CD4-positive, alpha-beta T cell (primary cell): ENCODE measurements around the gene MED13. TPM values are rescaled to one million over a fixed set of nuclear protein-coding genes. Genes with fewer than 3 reads are reported as not detected.
"Not testable (repeated sequence)": the region's sequence is repeated elsewhere in the genome, so short reads cannot be mapped to it uniquely, and the experiment has no call there.

ENCODE experiments used
- ATAC-seq: fragments of 200-7000 bp; cut with Tn5 transposase; one replicate; pipeline ENCODE4 v1.10.0; 2022; ENCODE audit warnings: mild to moderate bottlenecking; ENCODE audit not compliant: poor library complexity
- CTCF ChIA-PET: fragments of 350-600 bp; sonication (Branson Sonifier 250); formaldehyde crosslinking; loops from one replicate; lab custom pipeline; 2021; ENCODE audit warnings: antibody characterized with exemption, inconsistent platforms; lab: Charles Lee
- POLR2A ChIA-PET: fragments of 350-600 bp; sonication (Branson Sonifier 250); formaldehyde crosslinking; loops from one replicate; lab custom pipeline; 2021; ENCODE audit warnings: antibody characterized with exemption, inconsistent platforms; lab: Charles Lee
- DNase-seq, 14 experiments: peaks; one replicate each; pipeline ENCODE4 v3.0.0-alpha.2; 2013 to 2020; ENCODE audit warnings: mixed read lengths in 2 of 14
- H3K27ac ChIP-seq, 2 donors: one replicate each; pipeline versions ENCODE4 v1.5.1 to v1.7.0; 2013; ENCODE audit warnings: low read length in 2 of 2, low read depth in 1 of 2, mild to moderate bottlenecking in 1 of 2
- H3K27me3 ChIP-seq, 2 experiments: 1 replicate in 1 of 2; 2 replicates in 1 of 2; pipeline versions ENCODE4 v1.6.1 to v1.7.0; 2013; ENCODE audit warnings: low read length in 2 of 2, control low read depth in 1 of 2, mild to moderate bottlenecking in 1 of 2, moderate library complexity in 1 of 2; ENCODE audit not compliant: insufficient read depth in 2 of 2, control insufficient read depth in 1 of 2
- H3K36me3 ChIP-seq: one replicate; pipeline ENCODE4 v1.6.1; 2013; ENCODE audit warnings: low read length, control low read depth; ENCODE audit not compliant: insufficient read depth
- H3K4me1 ChIP-seq: one replicate; pipeline ENCODE4 v1.6.1; 2013; ENCODE audit warnings: low read length, control low read depth; ENCODE audit not compliant: insufficient read depth
- H3K4me3 ChIP-seq: one replicate; pipeline ENCODE4 v1.5.1; 2013; ENCODE audit warnings: mild to moderate bottlenecking, low read length, moderate library complexity
- H3K9me3 ChIP-seq, 2 experiments: 1 replicate in 1 of 2; 2 replicates in 1 of 2; pipeline versions ENCODE4 v1.6.1 to v1.7.0; 2013; ENCODE audit warnings: low read length in 2 of 2, mild to moderate bottlenecking in 2 of 2, control low read depth in 1 of 2, moderate library complexity in 1 of 2; ENCODE audit not compliant: control insufficient read depth in 1 of 2, insufficient read depth in 1 of 2
- H3K27ac Mint-ChIP-seq: one replicate; pipeline ENCODE4 v1.8.0; 2020; ENCODE audit warnings: mixed read lengths
- H3K27me3 Mint-ChIP-seq: one replicate; pipeline ENCODE4 v1.8.0; 2021; ENCODE audit warnings: mixed read lengths
- H3K36me3 Mint-ChIP-seq: one replicate; pipeline ENCODE4 v1.8.0; 2021; ENCODE audit warnings: low read depth, mixed read lengths
- H3K4me1 Mint-ChIP-seq: one replicate; pipeline ENCODE4 v1.8.0; 2021; ENCODE audit warnings: low read depth, mixed read lengths
- H3K4me3 Mint-ChIP-seq: one replicate; pipeline ENCODE4 v1.8.0; 2020; ENCODE audit warnings: mild to moderate bottlenecking, mixed read lengths
- H3K9me3 Mint-ChIP-seq: one replicate; pipeline ENCODE4 v1.8.0; 2020; ENCODE audit warnings: mixed read lengths
- intact Hi-C, 2 experiments: fragments of 100-400 bp; cut with DNase I in 1 of 2; cut with micrococcal nuclease in 1 of 2; formaldehyde crosslinking; loops; one replicate each; pipeline versions ENCODE4 v1.15.1 to v1.9.0; 2023 to 2025; cut with DNase I, micrococcal nuclease
- total RNA-seq, 174 experiments: library from RNA in 2 of 174; stranded (reverse) in 2 of 174; gene quantifications; one replicate each; pipeline ENCODE4 v1.2.3 and lab custom pipeline; 2021 to 2026
- TF ChIP-seq, protein P1 (sequence below): fragments of 200-600 bp; IDR thresholded peaks from one replicate; pipeline ENCODE4 v1.8.0; 2022; ENCODE audit warnings: antibody characterized with exemption, mild to moderate bottlenecking

MED13 gene
- total RNA-seq, 2 experiments from 2014 or later, result 75.7 to 85.8 TPM

DNA sequence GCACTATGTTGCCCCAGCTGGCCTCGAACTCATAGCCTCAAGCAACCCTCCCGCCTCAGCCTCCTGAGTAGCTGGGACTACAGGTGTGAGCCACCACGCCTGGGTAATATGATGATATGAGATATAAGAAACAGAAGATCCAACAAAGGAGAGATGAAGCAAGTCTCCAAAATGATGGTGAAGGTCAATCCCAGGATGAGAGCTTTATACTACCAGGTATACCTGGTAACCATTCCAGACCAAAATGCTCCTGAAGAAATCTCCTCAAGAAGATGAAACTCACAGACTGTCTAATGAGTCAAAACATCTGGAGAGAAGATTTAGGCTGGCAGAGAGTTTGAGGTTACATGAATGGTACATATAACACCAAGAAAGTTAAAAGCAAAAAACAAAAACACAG lies 161.8 kb downstream of the MED13 start:
- peak overlapping the region; percentile 85 for H3K27ac Mint-ChIP-seq
- TF ChIP-seq, protein P1, sequence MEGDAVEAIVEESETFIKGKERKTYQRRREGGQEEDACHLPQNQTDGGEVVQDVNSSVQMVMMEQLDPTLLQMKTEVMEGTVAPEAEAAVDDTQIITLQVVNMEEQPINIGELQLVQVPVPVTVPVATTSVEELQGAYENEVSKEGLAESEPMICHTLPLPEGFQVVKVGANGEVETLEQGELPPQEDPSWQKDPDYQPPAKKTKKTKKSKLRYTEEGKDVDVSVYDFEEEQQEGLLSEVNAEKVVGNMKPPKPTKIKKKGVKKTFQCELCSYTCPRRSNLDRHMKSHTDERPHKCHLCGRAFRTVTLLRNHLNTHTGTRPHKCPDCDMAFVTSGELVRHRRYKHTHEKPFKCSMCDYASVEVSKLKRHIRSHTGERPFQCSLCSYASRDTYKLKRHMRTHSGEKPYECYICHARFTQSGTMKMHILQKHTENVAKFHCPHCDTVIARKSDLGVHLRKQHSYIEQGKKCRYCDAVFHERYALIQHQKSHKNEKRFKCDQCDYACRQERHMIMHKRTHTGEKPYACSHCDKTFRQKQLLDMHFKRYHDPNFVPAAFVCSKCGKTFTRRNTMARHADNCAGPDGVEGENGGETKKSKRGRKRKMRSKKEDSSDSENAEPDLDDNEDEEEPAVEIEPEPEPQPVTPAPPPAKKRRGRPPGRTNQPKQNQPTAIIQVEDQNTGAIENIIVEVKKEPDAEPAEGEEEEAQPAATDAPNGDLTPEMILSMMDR, result no peak
- no peaks in the 10 kb centered on the region for H3K27me3 Mint-ChIP-seq

DNA sequence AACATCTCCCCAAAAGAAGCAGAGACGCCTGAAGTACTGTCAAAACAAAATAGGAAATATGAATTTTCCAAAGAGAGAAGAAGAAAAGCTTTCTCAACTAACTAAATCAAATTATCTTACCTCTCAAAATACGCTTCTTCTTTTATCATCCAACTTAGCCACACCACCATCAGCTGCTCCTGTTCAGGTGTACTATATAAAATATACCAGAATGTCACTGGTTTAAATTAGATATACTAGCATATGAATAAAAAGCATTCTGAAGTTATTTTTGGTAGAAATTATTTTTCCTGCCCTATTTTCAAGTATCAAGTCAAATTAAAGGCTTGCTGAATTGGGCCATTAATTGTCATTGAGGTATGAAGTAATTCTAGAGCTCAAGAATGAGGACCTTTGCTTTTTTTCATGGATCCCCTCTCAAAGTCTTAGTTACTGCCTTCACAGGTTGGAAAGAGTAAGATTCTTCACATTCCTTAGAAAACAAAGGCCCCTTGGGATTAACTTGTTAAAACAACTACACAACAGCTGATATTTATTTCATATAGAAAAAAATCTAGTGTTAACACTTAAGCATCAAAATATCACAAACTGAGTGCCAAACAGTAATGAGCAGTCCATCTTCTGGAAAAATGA lies 167.4 kb downstream of the MED13 start:
- TF ChIP-seq, protein P1, result no peak
- H3K36me3 Mint-ChIP-seq, result peaks cover 87% of the 10 kb centered on the region
- no peaks in the 10 kb centered on the region for H3K9me3 Mint-ChIP-seq
- H3K27me3 Mint-ChIP-seq, result no peaks in the 10 kb centered on the region
- Histone ChIP-seq H3K9me3 (no peaks in the 10 kb centered on the region), H3K4me3 (no peak overlapping the region), H3K36me3 (peaks cover 45% of the 10 kb centered on the region), H3K4me1 (no peaks in the 10 kb centered on the region), H3K27me3 (no peaks in the 10 kb centered on the region), H3K27ac (no peak overlapping the region)
- CTCF ChIA-PET, result no interaction called here
- H3K4me1 Mint-ChIP-seq, result no peaks in the 10 kb centered on the region
- no peak for DNase-seq
- ATAC-seq, result no peak
- no peak overlapping the region for H3K4me3 Mint-ChIP-seq
- no peak overlapping the region for H3K27ac Mint-ChIP-seq
- intact Hi-C loops, result no loop called here
- POLR2A ChIA-PET, result no interaction called here

More for the DNA sequence above, 161.8 kb downstream of the MED13 start:
- intact Hi-C loops, result no loop called here
- no peak overlapping the region for H3K4me3 ChIP-seq
- no peaks in the 10 kb centered on the region for H3K9me3 Mint-ChIP-seq
- peaks cover 50% of the 10 kb centered on the region for H3K36me3 ChIP-seq
- peaks cover 3% of the 10 kb centered on the region for H3K4me1 Mint-ChIP-seq
- ChIA-PET CTCF (no interaction called here), POLR2A (no interaction called here)
- H3K4me1 ChIP-seq, result peaks cover 5% of the 10 kb centered on the region
- H3K27ac ChIP-seq, result no peak overlapping the region
- no peaks in the 10 kb centered on the region for H3K27me3 ChIP-seq
- peaks cover 84% of the 10 kb centered on the region for H3K36me3 Mint-ChIP-seq
- H3K4me3 Mint-ChIP-seq, result peak overlapping the region; percentile 16
- DNase-seq (no peak), ATAC-seq (no peak)
- H3K9me3 ChIP-seq, result no peaks in the 10 kb centered on the region

DNA sequence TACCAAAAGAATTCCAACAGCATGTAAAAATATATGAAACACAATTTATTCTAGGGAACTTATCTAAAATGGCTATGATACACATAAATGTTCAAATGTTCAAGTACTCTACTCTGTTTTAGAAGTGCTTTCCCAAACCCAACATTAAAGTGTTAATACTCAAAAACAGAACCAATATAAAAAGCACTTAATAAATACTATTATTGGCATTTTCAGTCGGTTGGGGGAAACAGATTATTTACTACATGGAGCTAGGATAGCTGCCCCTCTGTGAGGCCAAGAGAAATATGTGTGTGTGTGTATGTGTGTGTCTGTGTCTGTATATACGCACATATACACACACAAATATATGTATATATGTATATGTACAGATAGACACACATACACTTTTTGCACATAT lies 169.7 kb downstream of the MED13 start:
- TF ChIP-seq, protein P1, result no peak
- H3K9me3 Mint-ChIP-seq, result no peaks in the 10 kb centered on the region
- H3K27me3 Mint-ChIP-seq, result no peaks in the 10 kb centered on the region
- H3K4me1 ChIP-seq, result no peaks in the 10 kb centered on the region
- peaks cover 41% of the 10 kb centered on the region for H3K36me3 ChIP-seq
- POLR2A ChIA-PET, result no interaction called here
- ATAC-seq, result no peak
- H3K36me3 Mint-ChIP-seq, result peaks cover 83% of the 10 kb centered on the region
- no peak overlapping the region for H3K27ac Mint-ChIP-seq
- no peaks in the 10 kb centered on the region for H3K9me3 ChIP-seq
- CTCF ChIA-PET, result interaction anchor here (0.6 kb wide), 1 partner anchor 12 kb away, joined by 4 read pairs; no protein-coding TSS in a partner anchor
- intact Hi-C loops, result no loop called here
- no peaks in the 10 kb centered on the region for H3K4me1 Mint-ChIP-seq
- H3K27me3 ChIP-seq, result no peaks in the 10 kb centered on the region
- no peak overlapping the region for H3K4me3 Mint-ChIP-seq
- H3K4me3 ChIP-seq, result no peak overlapping the region
- no peak for DNase-seq
- H3K27ac ChIP-seq, result no peak overlapping the region

DNA sequence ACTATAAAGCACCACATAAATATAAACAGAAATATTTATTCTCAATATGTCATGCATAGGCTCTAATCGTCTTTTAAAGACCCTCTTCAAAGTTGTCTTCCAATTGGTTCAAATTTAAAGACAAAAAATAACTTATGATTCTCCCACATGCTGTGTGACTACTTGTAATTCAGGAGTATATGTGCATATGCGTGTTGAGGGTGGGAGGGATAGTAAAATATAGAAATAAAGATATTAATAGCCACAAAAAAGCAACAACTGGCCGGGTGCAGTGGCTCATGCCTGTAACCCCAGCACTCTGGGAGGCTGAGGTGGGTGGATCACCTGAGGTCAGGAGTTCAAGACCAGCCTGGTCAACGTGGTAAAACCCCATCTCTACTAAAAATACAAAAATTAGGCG lies 170.8 kb downstream of the MED13 start:
- H3K27me3 Mint-ChIP-seq, H3K4me1 ChIP-seq, H3K9me3 Mint-ChIP-seq, CTCF ChIA-PET, H3K4me3 Mint-ChIP-seq, POLR2A ChIA-PET, H3K4me1 Mint-ChIP-seq, DNase-seq, H3K9me3 ChIP-seq, H3K27ac ChIP-seq, ATAC-seq, H3K4me3 ChIP-seq, H3K27me3 ChIP-seq, H3K27ac Mint-ChIP-seq, intact Hi-C loops: not testable (repeated sequence)
- peaks cover 85% of the 10 kb centered on the region for H3K36me3 Mint-ChIP-seq
- peaks cover 44% of the 10 kb centered on the region for H3K36me3 ChIP-seq
